Stimulated activated CD4-positive, alpha-beta T cell treated with anti-CD3 and anti-CD28 coated beads, Interleukin-12 subunit alpha, Interleukin-12 subunit beta, amount 100 ng/mL, for 48 hours (primary cell): ENCODE measurements around the gene TSEN34.
A peak's percentile ranks its signal among the peaks of the same experiment; 100 is the strongest.
"Not testable (repeated sequence)": the region's sequence is repeated elsewhere in the genome, so short reads cannot be mapped to it uniquely, and the experiment has no call there.

ENCODE experiments used
- DNase-seq, 3 donors: peaks; one replicate each; pipeline ENCODE4 v3.0.0-alpha.2; 2020; ENCODE audit warnings: low read depth in 2 of 3, low spot score in 1 of 3

The TSEN34 gene

DNA sequence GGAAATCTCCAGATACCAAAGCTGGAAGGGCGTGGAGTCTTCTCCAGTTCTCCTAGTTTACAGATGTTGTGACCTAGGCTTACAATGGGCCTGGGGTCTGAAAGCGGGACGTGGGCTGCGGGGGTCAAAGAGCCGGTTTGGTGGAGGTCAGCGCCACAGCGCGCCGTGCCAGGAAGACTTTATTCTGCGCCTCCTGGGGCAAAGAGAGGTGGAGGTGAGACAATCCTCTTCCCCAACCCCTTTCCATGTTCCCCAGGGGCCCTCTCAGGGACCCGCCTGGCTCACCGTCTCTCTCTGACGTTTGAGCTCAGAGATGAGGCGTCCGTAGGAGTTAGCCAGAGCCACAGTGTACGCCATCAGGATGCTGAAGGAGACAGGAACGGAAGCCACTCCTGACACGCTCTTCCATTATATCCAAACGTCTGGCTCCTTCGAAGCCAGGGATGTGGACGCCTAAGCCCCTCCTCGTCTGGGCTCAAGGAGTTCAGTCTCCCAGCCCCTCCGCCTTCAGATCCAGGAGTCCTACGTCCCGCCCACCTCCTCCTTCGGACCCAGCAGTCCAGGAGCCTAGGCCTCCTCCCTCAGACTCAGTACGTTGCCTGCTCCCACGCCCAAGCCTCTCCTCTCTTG is 30.8 kb upstream of the TSEN34 start:
- DNase-seq, result no peak

GRCh38 chr19:54160854-54161253 is 30.3 kb upstream of the TSEN34 start:
- DNase-seq, result no peak

- peak; percentile 66 to 78 (median 76) for DNase-seq
Measured at GRCh38 chr19:54162241-54162805, 28.8 kb upstream of the TSEN34 start.

DNA sequence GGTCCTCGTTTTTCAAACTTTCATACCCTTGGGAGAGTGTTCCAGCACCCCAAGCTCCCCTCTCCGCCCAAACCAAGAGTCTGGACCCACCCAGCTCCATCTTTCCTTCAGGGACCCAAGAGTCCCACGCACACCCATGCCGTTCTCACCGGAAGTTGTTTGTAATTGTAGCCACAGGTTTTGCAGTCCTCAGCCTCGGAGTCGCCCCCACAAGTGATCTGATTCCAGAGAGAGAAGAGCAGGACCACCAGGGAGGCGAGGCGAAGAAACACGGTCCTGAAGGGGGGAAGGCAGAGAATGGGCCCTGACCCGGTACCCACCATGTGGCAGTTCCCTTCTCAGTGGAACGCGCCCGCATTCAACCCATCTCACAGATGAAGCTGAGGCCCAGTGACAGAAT is 28.2 kb upstream of the TSEN34 start:
- no peak for DNase-seq

- peak; percentile 45 to 70 (median 56) for DNase-seq
Measured at GRCh38 chr19:54164369-54165068, 26.6 kb upstream of the TSEN34 start.

GRCh38 chr19:54165222-54165621 is 25.9 kb upstream of the TSEN34 start:
- DNase-seq, result no peak

GRCh38 chr19:54168174-54168917 is 22.8 kb upstream of the TSEN34 start:
- peak; percentile 85 to 96 (median 92) for DNase-seq

DNA sequence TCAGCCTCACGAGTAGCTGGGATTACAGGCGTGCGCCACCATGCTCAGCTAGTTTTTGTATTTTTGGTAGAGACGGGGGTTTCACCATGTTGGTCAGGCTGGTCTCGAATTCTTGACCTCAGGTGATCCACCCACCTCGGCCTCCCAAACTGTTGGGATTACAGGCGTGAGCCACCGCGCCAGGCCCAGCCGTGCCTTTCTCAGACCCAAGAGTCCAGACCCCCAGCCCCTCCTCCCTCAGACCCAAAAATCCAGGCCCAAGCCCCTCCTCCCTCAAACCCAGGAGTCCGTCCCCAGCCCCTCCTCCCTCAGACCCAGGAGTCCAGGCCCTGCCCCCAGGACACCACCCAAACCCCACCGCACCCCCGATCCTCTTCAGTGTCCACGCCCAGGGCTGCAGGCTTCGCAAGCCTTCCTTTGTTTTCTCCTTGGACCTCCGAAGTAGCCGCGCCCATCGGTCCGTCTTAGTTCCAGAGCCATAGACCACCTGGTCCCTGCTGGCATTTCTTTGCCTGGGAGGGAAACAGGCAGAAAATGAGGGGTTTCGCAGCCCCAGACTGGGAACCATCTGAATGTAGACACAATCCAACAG is 21.9 kb upstream of the TSEN34 start:
- no peak for DNase-seq

DNA sequence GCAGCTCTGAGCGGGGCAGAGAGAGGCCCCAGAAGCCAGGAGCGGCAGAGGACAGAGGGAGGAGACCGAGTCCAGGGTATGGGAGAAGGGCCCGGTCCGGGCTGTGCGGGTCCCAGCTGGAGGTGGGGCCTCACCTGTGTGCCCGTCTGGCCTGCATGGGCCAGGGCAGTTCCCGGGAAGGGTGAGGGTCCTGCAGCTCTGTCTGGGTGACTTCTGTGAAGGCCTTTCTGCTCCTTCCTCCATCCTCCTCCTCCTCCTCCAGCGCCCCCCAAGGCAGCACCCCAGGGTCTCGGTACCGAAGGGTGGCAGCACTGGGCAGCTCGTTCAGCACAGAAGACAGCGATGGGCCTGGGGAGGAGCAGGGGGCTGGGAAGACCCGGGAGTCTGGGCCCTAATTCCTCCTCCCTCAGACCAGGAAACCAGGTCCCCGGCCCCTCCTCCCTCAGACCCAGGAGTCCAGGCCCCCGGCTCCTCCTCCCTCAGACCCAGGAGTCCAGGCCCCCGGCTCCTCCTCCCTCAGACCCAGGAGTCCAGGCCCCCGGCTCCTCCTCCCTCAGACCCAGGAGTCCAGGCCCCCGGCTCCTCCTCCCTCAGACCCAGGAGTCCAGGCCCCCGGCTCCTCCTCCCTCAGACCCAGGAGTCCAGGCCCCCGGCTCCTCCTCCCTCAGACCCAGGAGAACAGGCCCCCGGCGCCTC is 19.2 kb upstream of the TSEN34 start:
- DNase-seq, result not testable (repeated sequence)

GRCh38 chr19:54172471-54173358 is 18.4 kb upstream of the TSEN34 start, which contains the start of gene TMC4:
Gene TMC4, minus strand, starts transcription at chr19:54173160. Its CDS starts 43 bp downstream, at chr19:54173117.
- DNase-seq, result no peak

GRCh38 chr19:54173359-54173699 is 17.8 kb upstream of the TSEN34 start:
- DNase-seq, result no peak

DNA sequence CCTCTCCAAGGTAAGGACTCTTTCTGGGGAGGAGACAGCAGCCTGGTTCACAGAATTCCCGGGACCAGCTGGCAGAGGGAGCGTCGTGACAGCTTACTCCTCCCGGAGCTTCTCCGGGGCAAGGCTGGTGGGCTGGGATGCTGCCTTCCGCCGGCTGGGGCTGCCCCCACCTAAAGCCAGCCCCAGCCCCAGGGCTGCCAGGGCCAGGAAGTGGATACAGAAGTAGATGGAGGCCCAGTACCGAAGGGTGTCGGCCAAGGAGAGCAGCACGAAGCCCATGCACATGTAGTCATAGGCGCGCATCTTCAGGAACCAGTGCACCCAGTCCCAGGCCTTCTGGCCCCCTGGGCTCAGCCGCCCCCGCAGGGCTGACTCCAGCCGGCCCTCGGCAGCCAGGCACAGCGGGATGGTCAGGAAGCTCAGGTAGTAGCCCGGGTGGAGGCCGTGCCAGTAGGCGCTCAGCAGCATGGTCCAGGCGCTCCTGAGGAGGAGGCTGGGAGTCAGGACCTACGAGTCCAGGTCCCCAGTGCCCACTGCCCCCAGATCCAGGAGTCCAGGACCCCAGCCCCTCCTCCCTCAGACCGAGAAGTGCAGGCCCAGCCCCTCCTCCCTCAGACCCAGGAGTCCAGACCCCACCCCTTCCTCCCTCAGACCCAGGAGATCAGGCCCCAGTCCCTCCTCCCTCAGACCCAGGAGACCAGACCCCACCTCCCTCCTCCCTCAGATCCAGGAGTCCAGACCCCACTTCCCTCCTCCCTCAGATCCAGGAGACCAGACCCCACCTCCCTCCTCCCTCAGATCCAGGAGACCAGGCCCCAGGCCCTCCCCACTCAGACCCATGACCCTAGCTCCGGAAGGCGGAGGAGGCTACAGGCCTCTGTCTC is 16.9 kb upstream of the TSEN34 start:
- DNase-seq, result no peak

DNA sequence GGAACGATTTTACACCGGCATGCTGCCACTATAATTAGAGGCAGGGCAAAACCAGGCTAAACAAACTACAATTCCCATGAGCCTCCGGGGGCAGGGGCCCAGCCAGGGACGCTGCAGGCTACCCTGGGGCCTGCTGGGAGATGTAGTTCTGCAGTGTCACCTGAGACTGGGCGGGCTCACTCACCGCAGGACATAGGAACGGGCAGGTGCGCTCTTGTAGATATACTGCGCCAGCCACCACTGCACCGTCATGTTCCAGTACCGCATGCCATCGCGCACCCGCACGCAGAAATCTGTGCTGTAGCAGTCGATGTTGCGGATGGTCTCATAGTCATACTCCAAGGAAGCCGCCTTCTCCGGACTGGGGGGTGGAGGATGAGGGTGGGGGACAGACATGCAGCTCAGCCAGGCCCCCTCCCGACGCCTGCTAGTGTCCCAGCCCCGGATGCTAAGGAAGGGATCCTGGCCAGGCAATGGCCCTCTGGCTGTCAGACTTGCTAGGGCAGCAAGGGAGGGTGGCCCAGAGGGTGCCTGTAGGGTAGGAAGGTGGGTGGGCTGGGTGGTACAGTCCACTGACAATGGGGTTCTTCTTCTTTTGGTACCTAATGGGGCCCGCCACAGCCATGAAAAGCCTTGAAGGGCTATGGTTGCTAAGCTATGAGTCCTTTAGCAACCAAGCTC is 12.4 kb upstream of the TSEN34 start:
- no peak for DNase-seq

GRCh38 chr19:54179262-54179852 is 11.8 kb upstream of the TSEN34 start:
- DNase-seq, result no peak

DNA sequence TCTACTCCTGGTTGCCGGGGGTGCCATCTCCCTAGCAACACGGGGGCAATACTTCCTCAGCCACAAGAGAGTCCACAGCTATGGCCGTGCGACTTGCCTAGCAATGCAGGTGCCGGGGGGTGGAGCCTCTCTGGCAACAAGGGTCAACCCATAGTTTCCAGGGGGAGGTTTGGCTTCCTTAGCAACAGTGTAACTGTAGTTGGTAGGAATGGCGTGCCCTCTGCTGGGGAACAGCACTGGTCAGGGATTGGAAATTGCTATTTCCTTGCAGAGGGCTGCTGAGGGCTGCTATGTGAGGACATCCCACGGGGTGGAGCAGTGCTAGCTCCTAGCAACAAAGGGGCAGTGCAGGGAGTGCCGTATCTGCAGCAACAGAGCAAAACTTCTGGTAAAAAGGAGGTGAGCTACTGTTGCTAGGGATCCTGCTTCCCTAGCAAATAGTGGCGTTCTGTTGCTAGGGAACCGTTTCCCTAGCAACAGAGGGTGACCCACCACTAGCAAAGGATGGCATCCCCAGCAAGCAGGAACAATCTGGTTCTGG is 11.1 kb upstream of the TSEN34 start:
- no peak for DNase-seq

- no peak for DNase-seq
Measured at GRCh38 chr19:54180691-54181091, 10.4 kb upstream of the TSEN34 start.

DNA sequence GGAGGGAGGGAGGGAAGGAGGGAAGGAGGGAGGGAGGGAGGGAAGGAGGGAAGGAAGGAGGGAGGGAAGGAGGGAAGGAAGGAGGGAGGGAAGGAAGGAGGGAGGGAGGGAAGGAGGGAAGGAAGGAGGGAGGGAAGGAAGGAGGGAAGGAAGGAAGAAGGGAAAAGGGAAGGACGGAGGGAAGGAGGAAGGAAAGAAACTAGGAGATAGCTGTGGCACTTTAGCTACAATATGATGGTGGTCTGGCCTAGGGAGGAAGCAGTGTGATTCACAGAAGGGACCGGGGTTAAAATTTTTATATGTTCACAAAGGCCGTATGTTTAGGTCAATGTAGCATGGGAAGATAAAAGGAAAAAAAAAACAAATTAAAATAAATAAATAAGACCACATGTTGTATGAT is 9.2 kb upstream of the TSEN34 start:
- not testable (repeated sequence) for DNase-seq

DNA sequence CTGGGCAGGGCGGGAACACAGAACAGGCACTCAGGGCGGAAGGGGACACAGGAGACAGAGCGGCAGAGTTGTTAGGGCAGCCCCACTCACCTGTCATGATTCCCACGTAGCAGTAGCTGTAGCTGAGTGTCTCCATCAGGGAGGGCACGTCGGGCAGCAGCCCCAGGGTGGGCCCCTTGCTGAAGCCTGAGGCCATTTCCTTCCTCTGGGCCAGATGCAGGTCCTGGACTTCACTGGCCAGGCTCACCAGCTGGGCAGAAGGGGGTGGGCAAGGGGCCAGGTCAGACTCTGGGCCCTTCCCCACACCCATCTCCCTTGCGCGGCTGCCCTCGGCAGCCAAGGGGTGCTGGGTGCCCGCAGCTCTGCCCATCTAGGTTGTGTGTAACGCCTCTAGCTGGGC is 7.7 kb upstream of the TSEN34 start:
- no peak for DNase-seq
